ENCODE results near the gene EVL.
"Not testable (repeated sequence)": the region's sequence is repeated elsewhere in the genome, so short reads cannot be mapped to it uniquely, and the experiment has no call there.

Gene EVL

DNA sequence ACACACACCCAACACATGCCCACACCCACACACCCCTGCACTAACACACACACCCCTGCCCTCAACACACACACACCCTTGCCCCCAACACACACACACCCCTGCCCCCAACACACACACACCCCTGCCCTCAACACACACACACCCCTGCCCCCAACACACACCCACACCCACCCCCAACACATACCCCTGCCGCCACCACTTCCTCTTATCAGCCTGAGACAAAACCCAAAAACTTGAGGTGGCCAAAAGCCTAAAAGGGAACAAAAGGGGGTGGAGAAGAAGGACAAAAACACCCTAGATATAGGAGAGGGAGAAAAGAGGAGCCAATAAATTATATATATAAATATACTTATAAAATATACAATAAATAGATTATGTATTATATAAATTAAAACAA, 103.3 kb downstream of the EVL start:
- Histone ChIP-seq H3K27me3 (replicated peaks; ENCODE audit: control insufficient read depth, insufficient read depth, low read length, poor library complexity, severe bottlenecking) (no peaks in the 10 kb centered on the region), H3K4me1 (ENCODE audit: control insufficient read depth, insufficient read depth, low read length, poor library complexity, severe bottlenecking) (peaks cover 10% of the 10 kb centered on the region), H3K36me3 (ENCODE audit: control insufficient read depth, insufficient read depth, low read length) (no peaks in the 10 kb centered on the region), H3K9me3 (ENCODE audit: control insufficient read depth, low read length) (no peaks in the 10 kb centered on the region), H3K4me3 (ENCODE audit: insufficient read depth, low read depth, low read length, poor library complexity, severe bottlenecking) (no peak overlapping the region), H3K27ac (ENCODE audit: insufficient read depth, low read length, poor library complexity, severe bottlenecking) (no peak overlapping the region)
- no peak for DNase-seq

GRCh38 chr14:100170880-100171279, 105.7 kb downstream of the EVL start:
- Histone ChIP-seq H3K27ac (ENCODE audit: insufficient read depth, low read length, poor library complexity, severe bottlenecking) (no peak overlapping the region), H3K36me3 (ENCODE audit: control insufficient read depth, insufficient read depth, low read length) (no peaks in the 10 kb centered on the region), H3K4me3 (ENCODE audit: insufficient read depth, low read depth, low read length, poor library complexity, severe bottlenecking) (no peak overlapping the region), H3K9me3 (ENCODE audit: control insufficient read depth, low read length) (no peaks in the 10 kb centered on the region), H3K27me3 (replicated peaks; ENCODE audit: control insufficient read depth, insufficient read depth, low read length, poor library complexity, severe bottlenecking) (no peaks in the 10 kb centered on the region), H3K4me1 (ENCODE audit: control insufficient read depth, insufficient read depth, low read length, poor library complexity, severe bottlenecking) (peaks cover 10% of the 10 kb centered on the region)
- DNase-seq: no peak

DNA sequence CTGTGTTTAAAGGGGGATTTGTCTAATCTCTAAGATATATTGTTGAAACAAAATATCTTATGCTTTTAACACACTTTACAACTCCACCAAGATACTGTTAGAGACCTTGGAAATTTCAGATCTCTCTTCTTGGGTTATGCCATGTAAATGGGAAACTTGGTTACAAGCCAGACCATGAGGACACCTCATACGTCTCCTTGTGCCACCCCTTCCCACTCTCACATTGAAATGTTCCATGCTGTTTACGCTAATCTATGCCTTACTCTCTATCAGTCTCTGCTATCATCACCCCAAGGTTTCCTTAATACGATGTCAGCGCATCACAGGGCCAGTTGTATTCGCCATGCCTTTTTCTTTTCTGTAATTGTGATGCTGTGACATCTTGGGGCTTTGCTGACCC, 107.6 kb downstream of the EVL start:
- Histone ChIP-seq H3K27ac (ENCODE audit: insufficient read depth, low read length, poor library complexity, severe bottlenecking) (no peak overlapping the region), H3K4me1 (ENCODE audit: control insufficient read depth, insufficient read depth, low read length, poor library complexity, severe bottlenecking) (no peaks in the 10 kb centered on the region), H3K27me3 (replicated peaks; ENCODE audit: control insufficient read depth, insufficient read depth, low read length, poor library complexity, severe bottlenecking) (no peaks in the 10 kb centered on the region), H3K36me3 (ENCODE audit: control insufficient read depth, insufficient read depth, low read length) (no peaks in the 10 kb centered on the region), H3K9me3 (ENCODE audit: control insufficient read depth, low read length) (no peaks in the 10 kb centered on the region), H3K4me3 (ENCODE audit: insufficient read depth, low read depth, low read length, poor library complexity, severe bottlenecking) (no peak overlapping the region)
- DNase-seq: no peak

DNA sequence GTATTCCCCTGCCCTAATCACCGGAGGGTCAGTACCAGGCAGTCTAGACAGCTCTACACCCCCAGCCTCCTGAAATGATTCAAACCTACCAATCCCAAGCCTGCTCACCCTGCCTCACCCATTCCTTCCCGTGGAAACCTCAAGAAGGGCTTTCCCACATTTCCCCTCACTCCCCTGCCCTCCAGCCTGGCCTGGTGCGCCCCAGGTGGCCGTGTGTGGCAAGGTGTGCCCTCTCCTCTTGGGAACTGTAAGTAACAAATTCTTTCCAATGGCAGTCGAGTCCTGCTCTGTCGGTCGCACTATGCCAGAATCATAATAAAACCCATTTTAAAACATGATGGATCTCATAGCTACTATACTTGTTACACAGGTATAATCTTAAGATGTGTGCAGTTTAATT, 108.1 kb downstream of the EVL start:
- no peaks in the 10 kb centered on the region for H3K27me3 ChIP-seq (replicated peaks; ENCODE audit: control insufficient read depth, insufficient read depth, low read length, poor library complexity, severe bottlenecking)

DNA sequence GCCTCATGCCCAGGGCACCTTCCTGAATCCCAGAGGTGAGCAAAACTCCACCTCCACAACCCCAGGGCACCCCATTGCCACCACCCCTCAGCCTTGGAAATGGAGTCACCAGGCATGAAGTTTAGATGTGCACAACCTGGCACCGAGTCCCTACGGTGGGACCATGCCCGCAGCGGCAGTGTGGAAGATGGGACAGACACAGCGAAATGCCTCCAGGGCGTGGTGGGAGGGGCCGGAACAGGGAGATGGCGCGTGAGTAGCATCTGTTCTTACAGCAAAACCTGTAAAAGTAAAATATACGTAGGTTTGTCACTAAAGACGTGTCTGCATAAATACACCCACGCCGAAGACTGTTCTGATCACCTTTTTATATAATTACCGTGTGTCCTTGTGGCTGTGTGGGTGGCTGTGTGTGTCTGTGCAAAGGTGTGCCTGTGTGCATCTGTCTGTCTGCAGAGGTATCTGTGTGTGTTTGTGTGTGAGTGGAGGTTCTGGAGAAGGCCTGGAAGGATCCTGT, 111.6 kb downstream of the EVL start:
- H3K27me3 ChIP-seq (replicated peaks; ENCODE audit: control insufficient read depth, insufficient read depth, low read length, poor library complexity, severe bottlenecking): no peaks in the 10 kb centered on the region
- no peak overlapping the region for H3K27ac ChIP-seq (ENCODE audit: insufficient read depth, low read length, poor library complexity, severe bottlenecking)
- no peaks in the 10 kb centered on the region for H3K36me3 ChIP-seq (ENCODE audit: control insufficient read depth, insufficient read depth, low read length)
- H3K9me3 ChIP-seq (ENCODE audit: control insufficient read depth, low read length): no peaks in the 10 kb centered on the region
- no peak for DNase-seq
- no peak overlapping the region for H3K4me3 ChIP-seq (ENCODE audit: insufficient read depth, low read depth, low read length, poor library complexity, severe bottlenecking)
- no peaks in the 10 kb centered on the region for H3K4me1 ChIP-seq (ENCODE audit: control insufficient read depth, insufficient read depth, low read length, poor library complexity, severe bottlenecking)

More for the DNA sequence above, 108.1 kb downstream of the EVL start:
- no peak for DNase-seq
- no peak overlapping the region for H3K4me3 ChIP-seq (ENCODE audit: insufficient read depth, low read depth, low read length, poor library complexity, severe bottlenecking)
- H3K27ac ChIP-seq (ENCODE audit: insufficient read depth, low read length, poor library complexity, severe bottlenecking): no peak overlapping the region
- no peaks in the 10 kb centered on the region for H3K9me3 ChIP-seq (ENCODE audit: control insufficient read depth, low read length)
- H3K4me1 ChIP-seq (ENCODE audit: control insufficient read depth, insufficient read depth, low read length, poor library complexity, severe bottlenecking): no peaks in the 10 kb centered on the region
- H3K36me3 ChIP-seq (ENCODE audit: control insufficient read depth, insufficient read depth, low read length): no peaks in the 10 kb centered on the region

GRCh38 chr14:100178691-100179090, 113.5 kb downstream of the EVL start:
- Histone ChIP-seq H3K9me3 (ENCODE audit: control insufficient read depth, low read length) (no peaks in the 10 kb centered on the region), H3K36me3 (ENCODE audit: control insufficient read depth, insufficient read depth, low read length) (no peaks in the 10 kb centered on the region), H3K27ac (ENCODE audit: insufficient read depth, low read length, poor library complexity, severe bottlenecking) (no peak overlapping the region), H3K4me1 (ENCODE audit: control insufficient read depth, insufficient read depth, low read length, poor library complexity, severe bottlenecking) (no peaks in the 10 kb centered on the region), H3K27me3 (replicated peaks; ENCODE audit: control insufficient read depth, insufficient read depth, low read length, poor library complexity, severe bottlenecking) (no peaks in the 10 kb centered on the region), H3K4me3 (ENCODE audit: insufficient read depth, low read depth, low read length, poor library complexity, severe bottlenecking) (no peak overlapping the region)
- DNase-seq: no peak

GRCh38 chr14:100180671-100181070, 115.4 kb downstream of the EVL start:
- not testable (repeated sequence) for DNase-seq; H3K27ac ChIP-seq (ENCODE audit: insufficient read depth, low read length, poor library complexity, severe bottlenecking); H3K4me3 ChIP-seq (ENCODE audit: insufficient read depth, low read depth, low read length, poor library complexity, severe bottlenecking); H3K4me1 ChIP-seq (ENCODE audit: control insufficient read depth, insufficient read depth, low read length, poor library complexity, severe bottlenecking); H3K9me3 ChIP-seq (ENCODE audit: control insufficient read depth, low read length); H3K36me3 ChIP-seq (ENCODE audit: control insufficient read depth, insufficient read depth, low read length); H3K27me3 ChIP-seq (replicated peaks; ENCODE audit: control insufficient read depth, insufficient read depth, low read length, poor library complexity, severe bottlenecking)

DNA sequence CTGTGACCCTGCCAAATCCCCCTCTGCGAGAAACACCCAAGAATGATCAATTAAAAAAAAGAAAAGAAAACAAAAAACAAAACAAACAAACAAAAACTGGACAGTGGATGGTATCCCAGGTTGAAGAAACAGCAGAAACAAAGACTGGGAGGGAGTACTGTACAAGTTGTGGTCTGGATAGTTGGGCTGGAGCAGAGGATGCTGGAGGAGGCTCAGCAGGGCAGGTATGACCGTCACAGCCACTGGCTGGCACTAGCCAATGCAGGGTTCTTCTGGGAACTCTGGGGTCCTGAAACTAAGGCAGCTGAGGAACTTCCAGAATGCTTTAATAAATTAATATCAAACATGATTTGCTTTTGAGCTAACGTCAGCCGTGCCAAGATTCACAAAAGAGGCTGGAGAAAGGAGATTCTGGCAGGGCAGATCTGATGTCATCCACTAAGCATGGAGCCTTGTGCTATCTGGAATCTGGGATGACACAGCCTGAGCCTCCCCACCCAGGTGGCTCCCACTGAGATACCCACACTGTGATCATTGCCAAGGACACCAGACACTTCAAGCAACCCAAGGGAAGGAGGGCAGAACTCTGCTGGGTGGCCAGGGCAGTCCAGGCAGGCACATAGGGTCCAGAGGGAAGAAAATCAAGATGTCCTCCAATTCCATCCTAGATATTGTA, 116.8 kb downstream of the EVL start:
- not testable (repeated sequence) for H3K4me3 ChIP-seq (ENCODE audit: insufficient read depth, low read depth, low read length, poor library complexity, severe bottlenecking); H3K27me3 ChIP-seq (replicated peaks; ENCODE audit: control insufficient read depth, insufficient read depth, low read length, poor library complexity, severe bottlenecking); H3K9me3 ChIP-seq (ENCODE audit: control insufficient read depth, low read length); H3K36me3 ChIP-seq (ENCODE audit: control insufficient read depth, insufficient read depth, low read length); H3K27ac ChIP-seq (ENCODE audit: insufficient read depth, low read length, poor library complexity, severe bottlenecking); DNase-seq; H3K4me1 ChIP-seq (ENCODE audit: control insufficient read depth, insufficient read depth, low read length, poor library complexity, severe bottlenecking)

GRCh38 chr14:100187247-100187833, 122.1 kb downstream of the EVL start:
- DNase-seq: no peak
- H3K27ac ChIP-seq (ENCODE audit: insufficient read depth, low read length, poor library complexity, severe bottlenecking): no peak overlapping the region
- H3K27me3 ChIP-seq (replicated peaks; ENCODE audit: control insufficient read depth, insufficient read depth, low read length, poor library complexity, severe bottlenecking): no peaks in the 10 kb centered on the region
- H3K4me1 ChIP-seq (ENCODE audit: control insufficient read depth, insufficient read depth, low read length, poor library complexity, severe bottlenecking): peaks cover 1% of the 10 kb centered on the region
- no peak overlapping the region for H3K4me3 ChIP-seq (ENCODE audit: insufficient read depth, low read depth, low read length, poor library complexity, severe bottlenecking)
- H3K9me3 ChIP-seq (ENCODE audit: control insufficient read depth, low read length): no peaks in the 10 kb centered on the region
- no peaks in the 10 kb centered on the region for H3K36me3 ChIP-seq (ENCODE audit: control insufficient read depth, insufficient read depth, low read length)

DNA sequence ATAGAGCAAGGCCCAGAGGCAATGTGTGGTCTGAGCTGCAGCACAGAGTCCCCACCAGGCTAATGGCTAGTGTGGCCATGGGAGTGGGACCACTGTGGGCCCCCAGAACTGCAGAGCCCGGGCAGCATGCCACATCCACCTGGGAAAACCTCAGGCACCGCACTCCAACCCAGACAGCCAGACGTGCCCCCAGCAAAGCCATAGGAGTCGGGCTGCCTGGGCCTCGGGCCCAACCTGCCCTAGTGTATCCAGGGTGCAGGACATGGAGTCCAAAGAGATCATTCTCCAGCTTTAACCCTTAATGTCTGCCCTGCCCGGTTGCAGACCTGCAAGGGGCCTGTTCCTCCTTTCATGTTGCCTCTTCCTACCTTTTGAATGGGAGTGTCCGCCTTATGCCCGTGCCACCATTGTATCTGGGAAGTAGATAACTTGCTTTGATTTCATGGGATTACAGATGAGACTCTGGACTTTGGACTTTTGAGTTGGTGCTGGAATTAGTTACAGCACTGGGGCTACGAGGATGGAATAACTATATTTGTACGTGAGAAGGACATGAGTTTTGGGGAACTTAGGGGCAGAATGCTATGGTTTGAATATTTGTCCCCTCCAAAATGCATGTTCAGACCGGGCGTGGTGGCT, 123.3 kb downstream of the EVL start:
- Histone ChIP-seq H3K9me3 (ENCODE audit: control insufficient read depth, low read length) (no peaks in the 10 kb centered on the region), H3K27me3 (replicated peaks; ENCODE audit: control insufficient read depth, insufficient read depth, low read length, poor library complexity, severe bottlenecking) (no peaks in the 10 kb centered on the region), H3K4me1 (ENCODE audit: control insufficient read depth, insufficient read depth, low read length, poor library complexity, severe bottlenecking) (peaks cover 10% of the 10 kb centered on the region), H3K27ac (ENCODE audit: insufficient read depth, low read length, poor library complexity, severe bottlenecking) (no peak overlapping the region), H3K36me3 (ENCODE audit: control insufficient read depth, insufficient read depth, low read length) (no peaks in the 10 kb centered on the region), H3K4me3 (ENCODE audit: insufficient read depth, low read depth, low read length, poor library complexity, severe bottlenecking) (no peak overlapping the region)
- no peak for DNase-seq
